IPS-18c (cell line): ENCODE data around the gene PALS1.

Source experiments
- H3K4me3 ChIP-seq: 2 replicates; pipeline ENCODE4 v1.7.0; 2013; ENCODE audit warnings: low read depth, mild to moderate bottlenecking, low read length, moderate library complexity; ENCODE audit not compliant: insufficient read depth
- H3K9me3 ChIP-seq: one replicate; pipeline ENCODE4 v1.6.1; 2013; ENCODE audit warnings: mild to moderate bottlenecking, low read length, moderate library complexity; ENCODE audit not compliant: control insufficient read depth, insufficient read depth

Gene PALS1

DNA sequence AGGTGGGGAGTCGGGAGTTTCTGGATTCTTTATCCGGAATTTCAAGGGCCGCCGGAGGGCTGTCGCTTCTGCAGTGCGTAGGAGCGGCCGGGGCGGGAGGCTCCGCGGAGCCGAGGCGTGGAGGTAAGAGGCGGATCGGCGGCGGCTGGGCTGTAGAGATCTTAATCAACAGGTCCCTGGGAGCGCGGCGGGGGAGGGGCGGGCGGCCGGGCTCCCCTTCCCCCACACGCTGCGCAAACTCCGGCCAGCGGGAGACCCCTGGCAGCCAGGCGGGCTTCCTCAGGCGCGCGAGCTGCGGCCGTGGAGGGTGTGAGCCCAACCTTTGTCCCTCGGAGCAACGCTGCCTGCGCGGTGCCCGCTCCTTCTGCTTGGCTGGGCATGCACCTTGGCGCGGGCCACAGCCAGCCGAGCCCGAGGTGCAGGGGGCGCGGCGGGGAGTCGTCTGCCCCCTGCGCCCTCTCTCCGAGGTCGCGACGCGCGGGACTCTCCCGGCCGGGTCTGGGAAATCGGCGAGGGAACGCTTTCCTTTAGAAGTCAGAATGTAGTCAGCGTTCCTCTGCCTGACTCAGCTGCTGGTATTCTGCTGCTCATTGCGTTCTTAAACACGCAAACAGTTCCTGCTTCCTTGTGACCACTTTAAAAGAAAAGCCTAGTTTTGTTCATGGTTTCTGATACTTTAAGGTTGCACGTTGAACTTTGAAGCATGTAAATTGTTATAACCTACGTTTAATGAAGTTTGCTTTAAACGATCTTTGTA, at the start of gene PALS1:
PALS1 (plus strand) TSS at position 25 of the 757 bp plus-strand sequence. CDS start 37,736 bp downstream, outside the sequence.
- H3K9me3 ChIP-seq: no peaks in the 10 kb centered on the region
- H3K4me3 ChIP-seq: peak within 1 kb of the TSS; percentile 85

- H3K9me3 ChIP-seq: no peaks in the 10 kb centered on the region
These were observed 49.4 kb upstream of the PALS1 start for GRCh38 chr14:67191768-67192290.

DNA sequence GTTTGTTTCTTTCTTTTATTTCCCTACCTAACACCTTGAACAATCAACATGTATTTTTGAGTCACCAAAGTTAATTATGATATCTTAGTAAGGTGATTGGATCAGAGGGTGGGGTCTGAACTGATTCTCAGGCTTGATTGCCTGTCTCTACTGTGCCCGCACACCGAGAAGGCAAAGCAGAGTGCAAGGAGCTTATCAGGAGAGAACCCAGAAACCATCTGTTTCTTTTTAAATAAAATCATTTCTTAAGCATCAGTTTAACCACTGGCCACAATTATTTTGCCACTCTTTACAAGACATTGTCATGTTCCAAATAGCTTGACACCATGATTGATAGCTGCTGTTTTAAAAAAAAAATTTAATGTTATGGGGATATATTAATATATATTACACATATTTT, 48.9 kb upstream of the PALS1 start:
- H3K9me3 ChIP-seq: no peaks in the 10 kb centered on the region
- H3K4me3 ChIP-seq: no peak overlapping the region

More at GRCh38 chr14:67191768-67192290, 49.4 kb upstream of the PALS1 start:
- H3K4me3 ChIP-seq: no peak overlapping the region

- H3K4me3 ChIP-seq: no peak overlapping the region
These were observed 46.0 kb upstream of the PALS1 start for GRCh38 chr14:67195279-67195678.

GRCh38 chr14:67199016-67199415, 42.2 kb upstream of the PALS1 start:
- no peak overlapping the region for H3K4me3 ChIP-seq
- H3K9me3 ChIP-seq: no peaks in the 10 kb centered on the region

More at GRCh38 chr14:67195279-67195678, 46.0 kb upstream of the PALS1 start:
- H3K9me3 ChIP-seq: no peaks in the 10 kb centered on the region

DNA sequence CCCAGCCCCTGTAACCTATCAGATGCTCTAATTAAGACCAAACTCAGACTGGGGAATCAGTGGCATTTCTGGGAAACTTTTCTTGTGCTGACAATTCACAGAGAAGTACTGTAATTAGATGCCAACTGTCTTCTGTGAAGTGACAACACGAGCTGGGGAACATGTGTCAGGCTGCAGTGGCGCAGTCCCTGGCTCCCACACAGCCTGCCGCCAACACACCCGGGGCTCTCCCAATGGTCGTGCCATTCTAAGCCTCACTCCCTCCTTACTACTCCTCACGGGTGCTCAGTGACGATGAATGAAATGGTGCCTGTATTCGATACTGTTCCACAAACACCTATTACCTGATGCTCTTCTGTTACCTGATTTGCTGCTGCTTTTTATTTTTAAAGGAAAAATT, 33.4 kb upstream of the PALS1 start:
- no peaks in the 10 kb centered on the region for H3K9me3 ChIP-seq
- no peak overlapping the region for H3K4me3 ChIP-seq

- no peaks in the 10 kb centered on the region for H3K9me3 ChIP-seq
- H3K4me3 ChIP-seq: no peak overlapping the region
These were observed 23.1 kb upstream of the PALS1 start for GRCh38 chr14:67218126-67218525.

DNA sequence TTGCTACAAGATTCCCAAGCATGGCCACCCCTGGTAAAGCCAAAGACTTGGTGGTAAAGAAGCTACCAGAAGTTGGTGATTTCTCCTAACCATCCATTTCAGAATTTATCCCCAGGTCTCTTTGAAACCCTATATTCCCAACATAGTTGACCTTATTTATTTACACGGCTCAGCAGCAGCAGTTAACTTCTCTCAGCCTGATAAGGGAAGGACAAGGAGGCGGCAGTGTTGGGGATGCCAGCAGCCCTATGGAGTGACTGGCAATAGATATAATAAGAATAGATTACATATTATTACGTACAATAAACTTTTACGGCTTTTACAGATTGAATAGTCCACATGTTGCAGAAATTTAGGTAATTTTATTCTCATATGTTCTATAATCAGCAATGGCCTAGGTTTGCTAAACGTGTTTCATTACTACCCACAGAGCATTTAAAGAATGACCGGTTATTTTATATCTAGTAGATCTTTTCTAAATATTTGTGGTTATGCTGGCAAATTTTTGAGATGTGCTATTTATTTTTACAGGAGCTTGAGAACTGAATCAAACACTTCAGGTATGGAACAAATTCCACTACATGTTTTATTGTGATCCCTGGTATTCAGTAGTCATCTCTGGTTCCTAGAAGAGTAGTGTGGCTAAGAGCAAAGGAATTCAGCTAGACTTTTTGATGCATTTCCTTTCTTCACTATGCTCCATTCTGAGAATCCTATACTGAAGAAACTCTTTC, 19.8 kb upstream of the PALS1 start:
- H3K4me3 ChIP-seq: no peak overlapping the region
- no peaks in the 10 kb centered on the region for H3K9me3 ChIP-seq

DNA sequence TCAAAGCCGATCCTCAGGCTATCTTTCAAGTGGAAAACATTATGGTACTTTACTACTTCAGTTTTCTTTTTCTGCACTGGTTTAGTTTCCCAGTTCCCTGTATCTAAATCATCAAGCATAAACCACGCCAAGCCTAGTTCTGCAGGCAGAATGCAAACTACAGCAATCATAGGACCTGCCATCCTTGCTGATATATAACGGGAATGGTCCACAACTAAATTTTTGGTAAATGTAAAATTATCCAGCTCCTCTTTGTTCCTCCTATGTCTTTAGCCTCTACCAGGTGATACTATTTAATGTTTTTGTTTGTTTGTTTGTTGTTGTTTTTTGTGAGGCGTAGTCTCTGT, 19.3 kb upstream of the PALS1 start:
- Histone ChIP-seq H3K4me3 (no peak overlapping the region), H3K9me3 (no peaks in the 10 kb centered on the region)

- no peak overlapping the region for H3K4me3 ChIP-seq
- H3K9me3 ChIP-seq: no peaks in the 10 kb centered on the region
These were observed 15.7 kb upstream of the PALS1 start for GRCh38 chr14:67225523-67225922.

GRCh38 chr14:67228325-67228984, 12.8 kb upstream of the PALS1 start:
- Histone ChIP-seq H3K9me3 (no peaks in the 10 kb centered on the region), H3K4me3 (no peak overlapping the region)

- no peak overlapping the region for H3K4me3 ChIP-seq
- no peaks in the 10 kb centered on the region for H3K9me3 ChIP-seq
These were observed 9.2 kb upstream of the PALS1 start for GRCh38 chr14:67232066-67232465.

DNA sequence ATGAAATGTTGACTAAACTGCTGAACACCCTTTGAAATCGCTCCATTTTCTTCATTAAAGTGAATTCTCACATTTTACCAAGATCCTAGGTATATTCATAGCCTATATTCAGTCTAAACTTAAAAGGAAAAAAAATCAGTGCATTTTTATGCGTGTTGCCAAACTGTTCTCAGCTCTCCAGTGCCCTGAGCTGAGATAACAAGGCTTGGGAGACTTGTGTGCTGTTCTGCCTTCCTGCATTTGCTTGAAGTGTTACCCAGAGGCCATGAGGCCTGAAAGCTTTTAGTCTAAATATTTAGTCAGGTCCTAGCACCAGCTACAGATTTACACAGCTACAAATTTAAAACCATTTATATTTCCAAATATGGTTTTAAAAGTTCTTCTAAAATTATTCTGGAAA, 8.6 kb upstream of the PALS1 start:
- H3K9me3 ChIP-seq: no peaks in the 10 kb centered on the region
- H3K4me3 ChIP-seq: no peak overlapping the region

DNA sequence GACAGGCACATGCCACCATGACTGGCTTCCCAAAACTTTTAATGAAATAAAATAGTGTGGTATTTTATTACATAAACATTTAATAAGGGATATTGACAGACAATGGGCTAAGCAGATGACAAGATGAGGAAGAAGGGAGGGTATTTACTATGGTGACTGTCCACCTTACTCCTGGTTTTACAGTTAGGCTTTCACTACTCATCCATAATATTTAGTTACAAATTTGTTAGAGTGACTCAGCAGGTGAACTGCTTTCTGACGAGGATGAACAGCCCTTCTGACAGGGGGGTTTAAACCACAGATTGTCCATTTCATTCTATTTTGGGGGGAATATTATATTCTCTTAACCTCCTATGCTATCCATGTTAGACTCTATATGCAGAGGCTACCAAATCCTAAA, 3.6 kb upstream of the PALS1 start:
- no peak overlapping the region for H3K4me3 ChIP-seq
- no peaks in the 10 kb centered on the region for H3K9me3 ChIP-seq

DNA sequence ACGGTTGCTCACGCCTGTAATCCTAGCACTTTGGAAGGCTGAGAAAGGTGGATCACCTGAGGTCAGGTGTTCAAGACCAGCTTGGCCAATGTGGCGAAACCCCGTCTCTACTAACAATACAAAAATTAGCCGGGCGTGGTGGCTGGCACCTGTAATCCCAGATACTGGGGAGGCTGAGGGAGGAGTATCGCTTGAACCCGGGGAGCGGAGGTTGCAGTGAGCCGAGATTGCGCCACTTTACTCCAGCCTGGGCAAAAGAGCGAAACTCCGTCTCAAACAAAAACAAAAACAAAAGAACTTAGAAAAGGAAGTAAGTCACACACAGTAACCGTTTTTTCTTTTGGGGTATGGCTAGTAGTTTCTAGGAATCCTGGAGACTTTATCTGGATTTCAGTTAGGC, 1.7 kb upstream of the PALS1 start:
- H3K9me3 ChIP-seq: no peaks in the 10 kb centered on the region
- H3K4me3 ChIP-seq: no peak overlapping the region

GRCh38 chr14:67240168-67240932, 885 bp upstream of the PALS1 start:
- peak overlapping the region; percentile 85; the same call in 1 of the 2 replicates for H3K4me3 ChIP-seq
- H3K9me3 ChIP-seq: no peaks in the 10 kb centered on the region

DNA sequence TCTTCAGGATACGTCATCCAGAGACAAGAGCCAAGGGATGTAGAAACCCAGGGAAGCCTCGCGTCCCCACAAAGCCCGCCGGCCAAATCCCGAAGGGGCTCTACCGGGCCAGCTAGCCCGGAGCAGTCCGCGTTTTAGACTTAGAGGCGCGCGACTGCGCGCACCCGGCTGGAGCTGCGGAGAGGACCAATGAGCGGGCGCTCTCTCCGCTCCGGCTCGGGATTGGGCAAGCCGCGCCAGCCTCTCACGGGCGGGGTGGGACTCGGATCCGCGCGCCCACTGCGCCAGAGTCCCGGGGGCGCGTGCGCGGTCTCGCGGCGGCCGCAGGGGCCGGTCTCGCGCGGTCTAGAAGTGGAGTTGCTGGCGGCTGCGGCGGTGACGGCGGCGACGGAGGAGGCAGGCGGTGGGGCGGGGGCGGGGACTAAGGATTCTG, 241 bp upstream of the PALS1 start:
- peak overlapping the region; percentile 85; the same call in 1 of the 2 replicates for H3K4me3 ChIP-seq
- H3K9me3 ChIP-seq: no peaks in the 10 kb centered on the region
